HG02610 (cell line): ENCODE measurements around the gene HDAC7.

ENCODE experiments used
- ATAC-seq: cut with Tn5 transposase; IDR thresholded peaks from one replicate; pipeline ENCODE4 v1.9.1; 2021; ENCODE audit warnings: mild to moderate bottlenecking, moderate library complexity; ENCODE audit not compliant: unreplicated experiment

The HDAC7 gene

GRCh38 chr12:47798382-47798948, 21.2 kb downstream of the HDAC7 start:
- no peak for ATAC-seq

GRCh38 chr12:47797441-47797840, 22.3 kb downstream of the HDAC7 start:
- ATAC-seq: no peak

- no peak for ATAC-seq
These were observed 23.8 kb downstream of the HDAC7 start for GRCh38 chr12:47795814-47796411.

GRCh38 chr12:47795121-47795813, 24.4 kb downstream of the HDAC7 start:
- ATAC-seq: no peak

- ATAC-seq: no peak
These were observed 25.0 kb downstream of the HDAC7 start for GRCh38 chr12:47794679-47795078.

DNA sequence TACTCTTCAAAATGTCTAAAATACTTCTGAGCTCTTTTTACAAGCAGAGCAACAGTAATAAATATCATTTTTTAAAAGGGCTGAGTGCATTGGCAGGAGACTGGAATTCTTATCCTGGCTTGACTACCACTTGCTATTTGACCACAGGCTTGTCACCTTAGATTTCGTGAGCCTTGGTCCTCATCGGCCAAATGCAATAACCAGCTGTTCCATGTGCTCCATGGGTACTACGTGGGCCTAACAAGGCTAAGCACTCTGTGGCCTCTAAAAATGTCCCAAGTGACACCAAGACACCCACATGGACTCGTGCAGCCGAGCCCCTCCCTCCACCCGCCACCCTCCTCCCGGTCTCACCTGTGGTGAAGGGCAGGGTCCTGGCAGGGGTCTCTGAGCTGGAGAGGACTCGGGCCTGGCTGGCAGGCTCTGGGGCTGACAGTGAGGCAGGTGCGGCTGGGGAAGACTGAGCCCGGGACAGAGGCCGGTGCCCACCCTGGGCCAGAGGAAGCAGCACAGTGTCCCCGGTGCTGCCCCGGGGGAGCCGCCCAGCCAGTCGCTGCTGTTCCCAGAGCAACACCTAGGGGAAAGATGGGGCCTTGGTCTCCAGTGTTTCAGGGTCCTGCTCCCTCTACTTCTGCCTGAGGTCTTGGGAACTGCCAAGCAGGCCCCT, 26.6 kb downstream of the HDAC7 start:
- ATAC-seq: no peak

DNA sequence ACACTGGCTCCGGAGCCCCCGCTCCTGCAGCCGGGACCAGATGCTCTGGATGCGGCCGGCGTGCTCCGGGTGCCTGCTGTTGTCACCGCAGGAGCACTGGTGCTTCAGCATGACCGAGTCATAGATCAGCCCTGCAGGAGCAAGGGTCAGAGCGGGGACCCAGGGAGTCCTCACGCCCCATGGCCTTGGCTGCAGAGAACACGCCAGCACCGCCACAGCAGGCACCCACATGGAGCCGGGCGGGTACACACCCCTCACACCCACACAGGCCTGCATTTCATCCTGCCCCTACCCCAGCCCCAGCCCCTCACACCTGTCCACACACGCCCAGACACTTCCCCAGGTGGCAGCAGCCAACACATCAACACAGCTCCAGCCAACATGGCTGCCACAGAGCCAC, 27.8 kb downstream of the HDAC7 start:
- no peak for ATAC-seq

DNA sequence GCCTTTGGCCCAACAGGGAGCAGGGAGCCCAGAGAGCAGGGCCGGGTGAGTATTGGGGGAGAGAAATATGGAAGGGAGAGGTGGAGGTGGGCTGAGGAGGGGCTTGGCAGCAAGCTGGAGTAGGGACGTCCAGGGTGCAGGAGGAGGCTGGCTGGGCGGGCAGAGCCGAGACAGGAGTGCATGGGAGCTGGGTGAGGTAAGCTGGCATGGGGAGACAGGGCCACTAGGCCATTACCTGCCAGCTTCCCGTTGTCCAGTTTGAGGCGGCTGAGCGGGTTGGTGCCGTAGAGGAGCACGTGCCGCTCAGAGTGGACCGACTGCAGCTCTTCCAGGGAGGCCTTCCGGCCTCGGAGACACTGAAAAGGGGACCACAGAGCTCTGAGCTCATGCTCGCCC, 28.4 kb downstream of the HDAC7 start:
- no peak for ATAC-seq

- ATAC-seq: no peak
These were observed 28.9 kb downstream of the HDAC7 start for GRCh38 chr12:47790676-47791350.

GRCh38 chr12:47789712-47790489, 29.8 kb downstream of the HDAC7 start:
- ATAC-seq: no peak

DNA sequence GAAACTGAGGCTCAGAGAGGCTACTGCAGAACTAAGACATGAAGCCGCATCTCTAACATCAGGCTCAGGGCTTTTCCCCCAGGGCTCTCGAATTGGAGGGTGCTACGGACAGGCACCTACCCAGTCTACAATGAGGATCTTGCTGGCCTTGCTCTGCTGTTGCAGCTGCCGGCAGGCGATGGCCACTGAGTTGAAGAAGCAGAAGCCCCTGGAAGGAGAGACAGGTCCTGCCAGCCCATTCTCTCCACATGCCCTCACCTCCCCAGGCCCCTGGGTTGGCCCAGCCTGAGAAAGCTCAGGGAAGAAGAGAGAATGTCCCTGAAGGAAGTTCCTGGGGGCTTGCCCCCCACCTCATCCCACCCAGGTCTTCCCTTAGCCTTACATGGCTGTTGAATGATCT, 30.6 kb downstream of the HDAC7 start:
- no peak for ATAC-seq

- ATAC-seq: no peak
These were observed 31.9 kb downstream of the HDAC7 start for GRCh38 chr12:47787596-47788319.

GRCh38 chr12:47786662-47787280, 32.9 kb downstream of the HDAC7 start:
- no peak for ATAC-seq

GRCh38 chr12:47785887-47786661, 33.6 kb downstream of the HDAC7 start:
- ATAC-seq: no peak

GRCh38 chr12:47785036-47785886, 34.4 kb downstream of the HDAC7 start:
- ATAC-seq: no peak

DNA sequence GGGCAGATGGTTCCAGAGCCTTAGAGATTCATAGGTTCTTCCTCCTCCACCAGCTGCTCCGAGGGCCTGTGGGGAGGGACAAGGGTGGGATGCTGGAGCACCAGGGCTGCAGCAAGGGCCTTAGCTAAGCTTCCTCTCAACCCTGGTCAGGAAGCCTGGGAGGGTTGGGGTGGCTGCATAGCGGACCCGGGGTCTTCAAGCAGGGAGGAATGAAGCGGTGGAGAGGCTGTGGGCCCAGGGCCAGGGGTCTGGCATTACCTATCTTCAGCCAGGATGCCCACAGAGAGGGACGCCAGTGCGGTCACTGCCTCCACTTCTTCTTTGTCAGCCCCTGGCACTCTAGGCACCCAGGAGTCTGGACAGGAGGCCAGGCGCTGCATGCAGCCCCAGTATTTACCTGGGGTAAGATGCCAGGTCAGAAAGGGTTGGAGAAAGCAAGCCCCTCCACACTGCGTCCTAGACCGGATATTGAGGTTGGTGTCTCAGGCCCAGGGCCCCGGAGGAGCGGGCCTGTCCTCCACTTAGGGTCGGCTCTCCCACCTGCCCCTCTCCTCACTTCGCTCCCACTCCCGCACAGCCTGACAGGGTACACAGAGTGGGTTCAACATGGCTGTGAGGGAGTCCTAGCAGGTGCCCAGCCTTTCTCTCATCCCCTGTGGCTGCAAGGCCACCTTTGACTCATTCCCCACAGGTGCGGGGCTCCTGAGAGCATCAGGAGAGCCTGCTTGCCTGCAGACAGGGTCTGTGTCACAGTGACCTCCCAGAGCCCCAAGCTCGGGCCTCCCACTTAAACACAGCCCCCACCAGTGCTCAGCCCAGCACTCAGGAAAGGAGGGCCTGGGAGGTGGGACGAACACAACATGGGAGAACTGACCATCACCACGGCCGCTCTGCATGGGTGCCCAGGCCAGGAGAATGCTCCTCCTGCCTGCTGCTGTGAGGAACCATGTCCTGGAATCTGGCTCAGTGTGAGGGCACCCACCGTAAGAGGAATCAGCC, 35.6 kb downstream of the HDAC7 start:
- ATAC-seq: no peak
